BJ (cell line): ENCODE measurements around the gene CRB1. TPM values are rescaled to one million over a fixed set of nuclear protein-coding genes. Genes with fewer than 3 reads are reported as not detected.

ENCODE experiments used
- CTCF ChIA-PET: fragments of 350-600 bp; formaldehyde crosslinking; extraction: SDS; loops from one replicate; lab custom pipeline; 2021; ENCODE audit warnings: antibody characterized with exemption, inconsistent platforms; lab: Yijun Ruan, JAX
- POLR2A ChIA-PET: fragments of 300-600 bp; sonication (Branson Sonifier 250); formaldehyde crosslinking; extraction: SDS; loops from one replicate; lab custom pipeline; 2021; ENCODE audit warnings: antibody characterized with exemption; lab: Charles Lee
- DNase-seq: peaks from one replicate; pipeline ENCODE4 v3.0.0-alpha.2; 2011; ENCODE audit warnings: low read depth
- H3K27me3 ChIP-seq: 2 replicates; pipeline ENCODE4 v1.6.0; 2011; ENCODE audit warnings: low read length; ENCODE audit not compliant: control insufficient read depth, insufficient read depth
- H3K36me3 ChIP-seq: 2 replicates; pipeline ENCODE4 v1.5.1; 2011; ENCODE audit warnings: low read length; ENCODE audit not compliant: control insufficient read depth, insufficient read depth
- H3K4me3 ChIP-seq: 2 replicates; pipeline ENCODE4 v1.5.1; 2011; ENCODE audit warnings: low read depth, mild to moderate bottlenecking, control low read depth, low read length
- CTCF ChIP-seq: IDR thresholded peaks from 2 replicates; pipeline ENCODE4 v1.5.1; 2011; ENCODE audit warnings: low read depth, mild to moderate bottlenecking, control low read depth, inconsistent platforms, low read length, moderate library complexity; ENCODE audit not compliant: insufficient read depth
- polyA plus RNA-seq: library from polyadenylated mRNA; depleted of rRNA; stranded (reverse); fragments of >200 nt; gene quantifications from 2 replicates; pipeline ENCODE4 v1.2.3, GENCODE V29; 2011

Gene CRB1
- polyA plus RNA-seq, 1 experiment = 0.06 TPM

DNA sequence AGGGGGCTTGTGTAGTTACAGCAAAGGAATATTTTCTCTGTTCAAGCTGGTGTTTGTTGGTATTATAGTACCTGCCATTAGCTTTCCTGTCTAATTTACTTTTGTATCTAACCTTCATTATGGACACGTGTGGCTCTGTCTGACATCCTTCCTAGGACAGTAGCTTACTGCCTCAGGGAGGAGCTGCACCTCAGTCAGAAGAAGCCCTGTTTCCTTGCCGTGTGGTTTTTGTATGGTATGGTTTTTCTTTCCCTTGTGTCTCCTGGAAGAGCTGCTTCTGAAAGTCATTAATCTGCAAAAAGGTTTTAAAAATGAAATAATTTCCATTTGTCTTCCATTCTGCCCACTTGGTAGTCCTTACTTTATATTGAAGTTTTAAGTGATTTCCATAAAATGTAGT, 17.4 kb upstream of the CRB1 start:
- CTCF ChIA-PET = interaction anchor here (0.8 kb wide), 1 partner anchor 15 kb away, joined by 3 read pairs; no protein-coding TSS in a partner anchor

DNA sequence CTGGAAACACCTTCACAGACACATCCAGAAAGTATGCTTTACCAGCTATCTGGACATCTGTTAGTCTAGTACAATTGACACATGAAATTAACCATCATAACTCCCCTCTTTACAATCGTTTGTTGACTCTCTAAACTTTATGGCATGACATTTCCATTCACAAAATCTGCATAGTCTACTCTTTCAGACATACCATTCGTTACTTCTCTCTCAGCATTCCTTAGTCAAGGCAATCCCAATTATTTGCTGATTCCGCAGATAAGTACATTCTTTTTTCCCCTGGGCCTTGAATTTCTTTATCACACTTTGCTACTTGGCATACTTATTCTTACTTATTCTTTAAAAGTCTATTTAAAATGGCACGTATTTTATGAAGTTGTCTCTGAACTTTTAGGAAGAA, 15.1 kb upstream of the CRB1 start:
- TF ChIP-seq CTCF = no peak
- no peak for DNase-seq
- ChIA-PET POLR2A (no interaction called here), CTCF (no interaction called here)
- H3K36me3 ChIP-seq = no peaks in the 10 kb centered on the region
- H3K4me3 ChIP-seq = no peak overlapping the region
- no peaks in the 10 kb centered on the region for H3K27me3 ChIP-seq

More for the DNA sequence above, 17.4 kb upstream of the CRB1 start:
- POLR2A ChIA-PET = no interaction called here
- Histone ChIP-seq H3K27me3 (no peaks in the 10 kb centered on the region), H3K4me3 (no peak overlapping the region), H3K36me3 (no peaks in the 10 kb centered on the region)
- no peak for TF ChIP-seq CTCF
- no peak for DNase-seq

- no peak for TF ChIP-seq CTCF
- ChIA-PET CTCF (interaction anchor here (0.6 kb wide), 1 partner anchor 226 kb away, joined by 3 read pairs; no protein-coding TSS in a partner anchor), POLR2A (no interaction called here)
- DNase-seq = no peak
- Histone ChIP-seq H3K36me3 (no peaks in the 10 kb centered on the region), H3K27me3 (no peaks in the 10 kb centered on the region), H3K4me3 (no peak overlapping the region)
Measured at GRCh38 chr1:197254866-197255265, 13.2 kb upstream of the CRB1 start.

DNA sequence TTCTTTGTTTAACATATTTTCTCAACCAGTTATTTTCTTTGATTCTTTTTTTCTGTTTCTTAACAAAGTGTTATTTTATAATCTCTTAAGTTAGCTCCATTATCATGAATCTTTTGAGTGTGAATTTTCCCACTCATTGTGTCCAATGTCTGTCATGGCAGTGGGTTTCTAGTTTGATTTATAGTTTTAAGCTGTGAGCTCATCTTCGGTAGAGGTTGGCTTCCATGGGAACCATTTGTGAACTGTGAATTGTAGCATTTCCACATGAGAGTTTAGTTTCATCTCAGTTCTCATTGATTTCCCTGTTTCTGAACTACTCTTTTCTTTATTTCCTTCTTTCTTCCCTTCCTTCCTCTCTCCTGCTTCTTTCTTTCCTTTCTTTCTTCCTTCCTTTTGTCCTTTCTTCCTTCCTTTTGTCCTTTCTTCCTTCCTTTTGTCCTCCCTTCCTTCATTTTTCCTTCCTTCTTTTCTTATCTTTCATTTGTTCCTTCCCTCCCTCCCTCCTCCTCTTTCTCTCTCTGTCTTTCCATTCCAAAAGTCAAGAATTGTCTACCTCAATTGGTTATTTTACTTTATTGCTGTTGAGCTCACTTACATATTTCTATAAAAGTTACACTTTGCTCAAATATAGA, 3.0 kb upstream of the CRB1 start:
- ChIA-PET POLR2A (no interaction called here), CTCF (interaction anchor here (0.6 kb wide), 1 partner anchor 295 kb away, joined by 3 read pairs; no protein-coding TSS in a partner anchor)
- Histone ChIP-seq H3K36me3 (no peaks in the 10 kb centered on the region), H3K4me3 (no peak overlapping the region), H3K27me3 (no peaks in the 10 kb centered on the region)
- DNase-seq = no peak
- TF ChIP-seq CTCF = no peak

GRCh38 chr1:197269053-197269452, 1.0 kb downstream of the CRB1 start:
- ChIA-PET POLR2A (no interaction called here), CTCF (no interaction called here)
- no peak for TF ChIP-seq CTCF

More at GRCh38 chr1:197269053-197269452, 1.0 kb downstream of the CRB1 start:
- no peaks in the 10 kb centered on the region for H3K36me3 ChIP-seq
- no peaks in the 10 kb centered on the region for H3K27me3 ChIP-seq
- H3K4me3 ChIP-seq = no peak overlapping the region
- no peak for DNase-seq
